ENCODE data around the gene GLRB. TPM values are rescaled to one million over a fixed set of nuclear protein-coding genes. Genes with fewer than 3 reads are reported as not detected.

The GLRB gene
- total and polyA plus RNA-seq, 9 of the 15 experiments (the other 6 are each of a cell fraction or from before 2014, with no cell fraction given), result not detected

- Histone ChIP-seq H2AFZ (ENCODE audit: low read depth, low read length) (no peak overlapping the region), H3K9ac (ENCODE audit: insufficient read depth in 1 of 2, low read depth in 2 of 2, low read length in 2 of 2) (no peak overlapping the region), H3K4me3 (no peak overlapping the region), H4K20me1 (replicated peaks; ENCODE audit: control insufficient read depth, insufficient read depth, low read length) (no peaks in the 10 kb centered on the region), H3K4me1 (replicated peaks in 1 of 2; ENCODE audit: control insufficient read depth in 2 of 2, insufficient read depth in 2 of 2, low read length in 2 of 2) (no peaks in the 10 kb centered on the region), H3K36me3 (ENCODE audit: control insufficient read depth, insufficient read depth, low read length) (no peaks in the 10 kb centered on the region), H3K27ac (ENCODE audit: extremely low read depth, low read depth, low read length) (no peak overlapping the region), H3K4me2 (ENCODE audit: insufficient read depth, low read length) (no peak overlapping the region), H3K9me3 (replicated peaks; ENCODE audit: control insufficient read depth, insufficient read depth, low read depth, low read length) (no peaks in the 10 kb centered on the region; the same call in 1 of the 2 replicates), H3K27me3 (ENCODE audit: control insufficient read depth in 2 of 2, insufficient read depth in 2 of 2, low read length in 2 of 2) (no peaks in the 10 kb centered on the region), H3K79me2 (ENCODE audit: control insufficient read depth, insufficient read depth, low read length) (no peaks in the 10 kb centered on the region), H3K9me1 (ENCODE audit: control insufficient read depth, insufficient read depth, low read length) (no peaks in the 10 kb centered on the region)
- no peak for TF ChIP-seq ZNF668 (CRISPR knock-in tag; IDR thresholded peaks at IDR 0.05)
- TF ChIP-seq ZNF165 (CRISPR knock-in tag; IDR thresholded peaks at IDR 0.05; ENCODE audit: borderline replicate concordance), result no peak
- TF ChIP-seq BRF1 (IDR thresholded peaks at IDR 0.05; ENCODE audit: borderline replicate concordance, extremely low read depth, insufficient read length), result no peak
- TF ChIP-seq CCAR2 (IDR thresholded peaks at IDR 0.05; ENCODE audit: low read depth, low read length), result no peak
- no peak for ATAC-seq
- DNase-seq (ENCODE audit: extremely low read depth in 1 of 4, low spot score in 3 of 4), result no peak
- CTCF ChIA-PET (ENCODE audit: low intra/inter-chr PET ratio), result no interaction called here
- no peak for FAIRE-seq
- intact Hi-C loops (cut with micrococcal nuclease) (no loop called here), in situ Hi-C loops (cut with MboI) (no loop called here)
- 1% methylated on average over 7 of the region's 8 CpGs for WGBS (ENCODE audit: insufficient coverage, low coverage, missing lambda C conversion rate)
- no TSS peak for BruUV-seq (replicated peaks)
- POLR2A ChIA-PET, result no interaction called here
These were observed 613 bp downstream of the GLRB start for GRCh38 chr4:157076578-157076947.

GRCh38 chr4:157079441-157079840 is 3.5 kb downstream of the GLRB start:
- no peak for FAIRE-seq
- Histone ChIP-seq H3K36me3 (ENCODE audit: control insufficient read depth, insufficient read depth, low read length) (no peaks in the 10 kb centered on the region), H4K20me1 (replicated peaks; ENCODE audit: control insufficient read depth, insufficient read depth, low read length) (no peaks in the 10 kb centered on the region), H3K27me3 (ENCODE audit: control insufficient read depth in 2 of 2, insufficient read depth in 2 of 2, low read length in 2 of 2) (no peaks in the 10 kb centered on the region), H3K9ac (ENCODE audit: insufficient read depth in 1 of 2, low read depth in 2 of 2, low read length in 2 of 2) (no peak overlapping the region), H3K9me1 (ENCODE audit: control insufficient read depth, insufficient read depth, low read length) (no peaks in the 10 kb centered on the region), H3K9me3 (replicated peaks; ENCODE audit: control insufficient read depth, insufficient read depth, low read depth, low read length) (no peaks in the 10 kb centered on the region; the same call in 1 of the 2 replicates), H3K79me2 (ENCODE audit: control insufficient read depth, insufficient read depth, low read length) (no peaks in the 10 kb centered on the region), H3K4me3 (no peak overlapping the region), H3K4me1 (replicated peaks in 1 of 2; ENCODE audit: control insufficient read depth in 2 of 2, insufficient read depth in 2 of 2, low read length in 2 of 2) (no peaks in the 10 kb centered on the region), H2AFZ (ENCODE audit: low read depth, low read length) (no peak overlapping the region), H3K4me2 (ENCODE audit: insufficient read depth, low read length) (no peak overlapping the region), H3K27ac (ENCODE audit: extremely low read depth, low read depth, low read length) (no peak overlapping the region)
- intact Hi-C loops (cut with micrococcal nuclease), result no loop called here
- TF ChIP-seq, protein P1, sequence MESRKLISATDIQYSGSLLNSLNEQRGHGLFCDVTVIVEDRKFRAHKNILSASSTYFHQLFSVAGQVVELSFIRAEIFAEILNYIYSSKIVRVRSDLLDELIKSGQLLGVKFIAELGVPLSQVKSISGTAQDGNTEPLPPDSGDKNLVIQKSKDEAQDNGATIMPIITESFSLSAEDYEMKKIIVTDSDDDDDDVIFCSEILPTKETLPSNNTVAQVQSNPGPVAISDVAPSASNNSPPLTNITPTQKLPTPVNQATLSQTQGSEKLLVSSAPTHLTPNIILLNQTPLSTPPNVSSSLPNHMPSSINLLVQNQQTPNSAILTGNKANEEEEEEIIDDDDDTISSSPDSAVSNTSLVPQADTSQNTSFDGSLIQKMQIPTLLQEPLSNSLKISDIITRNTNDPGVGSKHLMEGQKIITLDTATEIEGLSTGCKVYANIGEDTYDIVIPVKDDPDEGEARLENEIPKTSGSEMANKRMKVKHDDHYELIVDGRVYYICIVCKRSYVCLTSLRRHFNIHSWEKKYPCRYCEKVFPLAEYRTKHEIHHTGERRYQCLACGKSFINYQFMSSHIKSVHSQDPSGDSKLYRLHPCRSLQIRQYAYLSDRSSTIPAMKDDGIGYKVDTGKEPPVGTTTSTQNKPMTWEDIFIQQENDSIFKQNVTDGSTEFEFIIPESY (CRISPR knock-in tag; IDR thresholded peaks at IDR 0.05), result no peak
- TF ChIP-seq ZHX1 (conservative IDR thresholded peaks at IDR 0.05; ENCODE audit: low read length) (no peak), STAG1 (CRISPR knock-in tag; IDR thresholded peaks at IDR 0.05; ENCODE audit: borderline replicate concordance) (no peak), ELF4 (CRISPR knock-in tag; IDR thresholded peaks at IDR 0.05) (no peak), ZNF583 (CRISPR knock-in tag; IDR thresholded peaks at IDR 0.05) (no peak), GABPA (tag; conservative IDR thresholded peaks at IDR 0.05; ENCODE audit: low read depth) (no peak)
- DNase-seq (ENCODE audit: extremely low read depth in 1 of 4, low spot score in 3 of 4), result no peak
- no peak for ATAC-seq
- ChIA-PET POLR2A (no interaction called here), CTCF (ENCODE audit: low intra/inter-chr PET ratio) (no interaction called here)
- in situ Hi-C loops (cut with MboI), result no loop called here
- BruUV-seq (replicated peaks), result no TSS peak
- WGBS (ENCODE audit: insufficient coverage, low coverage, missing lambda C conversion rate), result 0% methylated on average over 2 of the region's 2 CpGs

Data from K562 (cell line).